ENCODE results near the gene RAB32.

RAB32 gene

GRCh38 chr6:146543940-146544615, 445 bp downstream of the RAB32 start:
- no peaks in the 10 kb centered on the region for H3K4me1 ChIP-seq (ENCODE audit: insufficient read depth, low read length)
- no peak overlapping the region for H3K4me3 ChIP-seq (ENCODE audit: low read depth in 1 of 2, low read length in 2 of 2)
- H3K4me2 ChIP-seq (ENCODE audit: insufficient read depth, low read length): no peak overlapping the region
- no peaks in the 10 kb centered on the region for H4K20me1 ChIP-seq (ENCODE audit: insufficient read depth, low read length)
- no peaks in the 10 kb centered on the region for H3K79me2 ChIP-seq (ENCODE audit: insufficient read depth, low read length)
- no peak overlapping the region for H3K9ac ChIP-seq (ENCODE audit: low read depth, low read length)
- TF ChIP-seq EZH2 (IDR thresholded peaks at IDR 0.05; ENCODE audit: borderline replicate concordance, low read depth, low read length, severe bottlenecking) (no peak), CTCF (IDR thresholded peaks at IDR 0.05; ENCODE audit: borderline replicate concordance, extremely low read depth, low read length, poor library complexity, severe bottlenecking) (no peak)
- no peak overlapping the region for H3K27ac ChIP-seq (ENCODE audit: low read length)
- DNase-seq (no peak), ATAC-seq (ENCODE audit: insufficient read depth, low read depth) (no peak)
- H3K27me3 ChIP-seq (ENCODE audit: insufficient read depth, low read length, poor library complexity): no peaks in the 10 kb centered on the region
- no peaks in the 10 kb centered on the region for H3K36me3 ChIP-seq (ENCODE audit: insufficient read depth, low read length)
- no peak overlapping the region for H2AFZ ChIP-seq (ENCODE audit: low read depth, low read length)
- H3K9me3 ChIP-seq (ENCODE audit: insufficient read depth, low read length, severe bottlenecking): no peaks in the 10 kb centered on the region

- Histone ChIP-seq H2AFZ (ENCODE audit: low read depth, low read length) (no peak overlapping the region), H3K4me3 (ENCODE audit: low read depth in 1 of 2, low read length in 2 of 2) (no peak overlapping the region), H3K27me3 (ENCODE audit: insufficient read depth, low read length, poor library complexity) (no peaks in the 10 kb centered on the region), H3K36me3 (ENCODE audit: insufficient read depth, low read length) (no peaks in the 10 kb centered on the region), H3K27ac (ENCODE audit: low read length) (no peak overlapping the region), H3K4me1 (ENCODE audit: insufficient read depth, low read length) (no peaks in the 10 kb centered on the region), H3K9me3 (ENCODE audit: insufficient read depth, low read length, severe bottlenecking) (no peaks in the 10 kb centered on the region), H3K4me2 (ENCODE audit: insufficient read depth, low read length) (no peak overlapping the region), H3K9ac (ENCODE audit: low read depth, low read length) (no peak overlapping the region), H3K79me2 (ENCODE audit: insufficient read depth, low read length) (no peaks in the 10 kb centered on the region), H4K20me1 (ENCODE audit: insufficient read depth, low read length) (no peaks in the 10 kb centered on the region)
- TF ChIP-seq EZH2 (IDR thresholded peaks at IDR 0.05; ENCODE audit: borderline replicate concordance, low read depth, low read length, severe bottlenecking): no peak
- TF ChIP-seq CTCF (IDR thresholded peaks at IDR 0.05; ENCODE audit: borderline replicate concordance, extremely low read depth, low read length, poor library complexity, severe bottlenecking): no peak
- DNase-seq: no peak
- no peak for ATAC-seq (ENCODE audit: insufficient read depth, low read depth)
Observed at GRCh38 chr6:146544616-146545182, 1.1 kb downstream of the RAB32 start.

- no peak overlapping the region for H2AFZ ChIP-seq (ENCODE audit: low read depth, low read length)
- no peaks in the 10 kb centered on the region for H3K9me3 ChIP-seq (ENCODE audit: insufficient read depth, low read length, severe bottlenecking)
- no peaks in the 10 kb centered on the region for H3K36me3 ChIP-seq (ENCODE audit: insufficient read depth, low read length)
- no peaks in the 10 kb centered on the region for H4K20me1 ChIP-seq (ENCODE audit: insufficient read depth, low read length)
- no peak overlapping the region for H3K4me2 ChIP-seq (ENCODE audit: insufficient read depth, low read length)
- DNase-seq (no peak), ATAC-seq (ENCODE audit: insufficient read depth, low read depth) (no peak)
- H3K27me3 ChIP-seq (ENCODE audit: insufficient read depth, low read length, poor library complexity): no peaks in the 10 kb centered on the region
- no peak overlapping the region for H3K9ac ChIP-seq (ENCODE audit: low read depth, low read length)
- H3K27ac ChIP-seq (ENCODE audit: low read length): no peak overlapping the region
- H3K4me3 ChIP-seq (ENCODE audit: low read depth in 1 of 2, low read length in 2 of 2): no peak overlapping the region
- no peak for TF ChIP-seq CTCF (IDR thresholded peaks at IDR 0.05; ENCODE audit: borderline replicate concordance, extremely low read depth, low read length, poor library complexity, severe bottlenecking)
- no peak for TF ChIP-seq EZH2 (IDR thresholded peaks at IDR 0.05; ENCODE audit: borderline replicate concordance, low read depth, low read length, severe bottlenecking)
- H3K4me1 ChIP-seq (ENCODE audit: insufficient read depth, low read length): no peaks in the 10 kb centered on the region
- H3K79me2 ChIP-seq (ENCODE audit: insufficient read depth, low read length): no peaks in the 10 kb centered on the region
Observed at GRCh38 chr6:146545581-146545980, 1.9 kb downstream of the RAB32 start.
